Body of pancreas (tissue), 4 donors: ENCODE measurements around the gene DYNLT2. TPM values are rescaled to one million over a fixed set of nuclear protein-coding genes. Genes with fewer than 3 reads are reported as not detected.

Experiments used
- ATAC-seq: fragments of 150-250 bp; one replicate; pipeline ENCODE4 v1.9.1; 2016
- DNase-seq, 4 donors: peaks; one replicate each; pipeline ENCODE4 v3.0.0-alpha.2; 2019
- H3K27ac ChIP-seq, 4 donors: fragments of 200-600 bp; sonication (generic); 1 replicate in 3 of 4; 2 replicates in 1 of 4; pipeline versions ENCODE4 v1.5.1 to v1.6.1; 2016 to 2019; ENCODE audit warnings: mild to moderate bottlenecking in 1 of 4, mixed read lengths in 1 of 4, moderate library complexity in 1 of 4
- H3K27me3 ChIP-seq, 2 donors: fragments of 200-600 bp; sonication (generic); one replicate each; pipeline ENCODE4 v1.6.0; 2016; ENCODE audit warnings: mild to moderate bottlenecking in 1 of 2
- H3K36me3 ChIP-seq, 2 donors: fragments of 200-600 bp; sonication (generic); replicated peaks in 1 of 2; 2 replicates each; pipeline ENCODE4 v1.5.1; 2016; ENCODE audit warnings: low read depth in 2 of 2; ENCODE audit not compliant: insufficient read depth in 1 of 2
- H3K4me1 ChIP-seq: fragments of 200-600 bp; sonication (generic); one replicate; pipeline ENCODE4 v1.6.0; 2016
- H3K4me3 ChIP-seq, 2 donors: fragments of 200-600 bp; sonication (generic); 1 replicate in 1 of 2; 2 replicates in 1 of 2; pipeline ENCODE4 v1.5.1; 2016 to 2019
- H3K9me3 ChIP-seq, 3 donors: fragments of 200-600 bp; sonication (generic); 1 replicate in 2 of 3; 2 replicates in 1 of 3; pipeline ENCODE4 v1.5.1; 2016
- POLR2A ChIP-seq, 3 donors: fragments of 450-650 bp; IDR thresholded peaks; one replicate each; pipeline ENCODE4 v1.6.1; 2016; ENCODE audit warnings: antibody characterized with exemption in 3 of 3, mild to moderate bottlenecking in 2 of 3
- WGBS, 2 donors: methylation state at CpG; one replicate each; pipeline ENCODE4 v1.1.5; 2017; 5-methylcytosine and 5-hydroxymethylcytosine counted together
- intact Hi-C: fragments of 100-400 bp; cut with DNase I; formaldehyde crosslinking; loops from one replicate; pipeline ENCODE4 v1.15.1; 2023
- total RNA-seq, 2 donors: library from RNA; depleted of rRNA; stranded (reverse); fragments of >200 nt; gene quantifications; one replicate each; pipeline ENCODE4 v1.1.0, GENCODE V29; 2016
- TF ChIP-seq, protein P1 (sequence below), 7 experiments: fragments of 450-650 bp in 4 of 7; fragments of 200-600 bp in 3 of 7; sonication (generic) in 3 of 7; IDR thresholded peaks; one replicate each; pipeline ENCODE4 v1.5.1; 2016 to 2019; ENCODE audit warnings: antibody characterized with exemption in 7 of 7

Gene DYNLT2
- total RNA-seq, 2 donors from 2014 or later = 1.3 to 3.6 TPM

- DNase-seq (no peak), ATAC-seq (no peak)
- intact Hi-C loops = no loop called here
- TF ChIP-seq, protein P1, sequence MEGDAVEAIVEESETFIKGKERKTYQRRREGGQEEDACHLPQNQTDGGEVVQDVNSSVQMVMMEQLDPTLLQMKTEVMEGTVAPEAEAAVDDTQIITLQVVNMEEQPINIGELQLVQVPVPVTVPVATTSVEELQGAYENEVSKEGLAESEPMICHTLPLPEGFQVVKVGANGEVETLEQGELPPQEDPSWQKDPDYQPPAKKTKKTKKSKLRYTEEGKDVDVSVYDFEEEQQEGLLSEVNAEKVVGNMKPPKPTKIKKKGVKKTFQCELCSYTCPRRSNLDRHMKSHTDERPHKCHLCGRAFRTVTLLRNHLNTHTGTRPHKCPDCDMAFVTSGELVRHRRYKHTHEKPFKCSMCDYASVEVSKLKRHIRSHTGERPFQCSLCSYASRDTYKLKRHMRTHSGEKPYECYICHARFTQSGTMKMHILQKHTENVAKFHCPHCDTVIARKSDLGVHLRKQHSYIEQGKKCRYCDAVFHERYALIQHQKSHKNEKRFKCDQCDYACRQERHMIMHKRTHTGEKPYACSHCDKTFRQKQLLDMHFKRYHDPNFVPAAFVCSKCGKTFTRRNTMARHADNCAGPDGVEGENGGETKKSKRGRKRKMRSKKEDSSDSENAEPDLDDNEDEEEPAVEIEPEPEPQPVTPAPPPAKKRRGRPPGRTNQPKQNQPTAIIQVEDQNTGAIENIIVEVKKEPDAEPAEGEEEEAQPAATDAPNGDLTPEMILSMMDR (IDR thresholded peaks at IDR 0.05) = no peak
- no peak for TF ChIP-seq POLR2A (IDR thresholded peaks at IDR 0.05)
- H3K27me3 ChIP-seq = no peaks in the 10 kb centered on the region
- H3K4me3 ChIP-seq = no peak overlapping the region
- 80 to 82% methylated on average over 9 of the region's 9 CpGs for WGBS, 2 donors
- H3K9me3 ChIP-seq = no peaks in the 10 kb centered on the region
- H3K36me3 ChIP-seq = no peaks in the 10 kb centered on the region
- H3K27ac ChIP-seq = no peak overlapping the region
- H3K4me1 ChIP-seq = no peaks in the 10 kb centered on the region
Observed at GRCh38 chr6:169738204-169738975, 13.0 kb downstream of the DYNLT2 start.

- TF ChIP-seq, protein P1 (IDR thresholded peaks at IDR 0.05) = no peak
- TF ChIP-seq POLR2A (IDR thresholded peaks at IDR 0.05) = no peak
- Histone ChIP-seq H3K36me3 (no peaks in the 10 kb centered on the region), H3K27me3 (no peaks in the 10 kb centered on the region), H3K9me3 (no peaks in the 10 kb centered on the region), H3K4me1 (no peaks in the 10 kb centered on the region), H3K27ac (no peak overlapping the region), H3K4me3 (no peak overlapping the region)
- ATAC-seq (no peak), DNase-seq (no peak)
- intact Hi-C loops = no loop called here
Observed at GRCh38 chr6:169729961-169730360, 21.4 kb downstream of the DYNLT2 start.

DNA sequence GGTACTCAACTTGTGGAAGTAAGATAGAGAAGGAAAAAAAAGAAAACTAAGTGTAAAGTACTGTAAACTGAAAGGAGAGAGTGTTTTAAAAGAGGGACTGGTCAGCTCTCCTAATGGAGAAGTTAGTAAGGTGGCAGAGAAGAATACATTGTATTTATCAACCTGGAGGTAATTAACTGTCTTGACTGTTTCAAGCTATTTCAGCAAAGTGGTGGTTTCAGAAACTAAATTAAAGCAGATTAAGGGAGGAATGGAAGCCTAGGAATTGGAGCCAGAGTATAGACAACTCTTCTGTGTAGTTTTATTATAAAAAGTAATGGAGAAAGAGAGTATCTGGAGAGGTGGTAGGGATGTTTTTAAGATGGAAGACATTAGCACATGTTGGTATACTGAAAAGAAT, 24.4 kb downstream of the DYNLT2 start:
- intact Hi-C loops = no loop called here
- DNase-seq (no peak), ATAC-seq (no peak)
- H3K27ac ChIP-seq = no peak overlapping the region
- no peaks in the 10 kb centered on the region for H3K36me3 ChIP-seq
- no peak overlapping the region for H3K4me3 ChIP-seq
- no peaks in the 10 kb centered on the region for H3K9me3 ChIP-seq
- H3K27me3 ChIP-seq = no peaks in the 10 kb centered on the region
- TF ChIP-seq, protein P1 (IDR thresholded peaks at IDR 0.05) = no peak
- no peak for TF ChIP-seq POLR2A (IDR thresholded peaks at IDR 0.05)
- H3K4me1 ChIP-seq = peaks cover 9% of the 10 kb centered on the region

DNA sequence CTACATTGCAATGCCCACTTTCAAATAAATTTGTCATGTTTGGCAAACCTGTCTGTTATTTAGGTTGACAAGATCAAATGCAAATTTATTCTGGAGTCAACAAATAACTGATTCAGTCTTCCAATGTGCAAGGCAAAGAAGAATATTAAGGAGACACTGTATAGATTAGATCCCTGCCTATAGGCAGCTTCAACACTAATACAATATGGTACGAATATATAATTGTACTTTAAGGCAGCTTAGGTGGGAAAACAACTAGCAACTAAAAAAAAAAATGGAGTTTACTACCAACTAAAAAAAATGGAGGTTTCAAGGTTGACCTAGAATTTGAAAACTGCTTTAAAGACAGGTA, 25.3 kb downstream of the DYNLT2 start:
- 96 to 97% methylated on average over 1 of the region's 1 CpG for WGBS, 2 donors
- Histone ChIP-seq H3K27ac (peak overlapping the region in 1 of 4 donors; percentile 95), H3K4me3 (no peak overlapping the region), H3K4me1 (peaks cover 18% of the 10 kb centered on the region), H3K36me3 (no peaks in the 10 kb centered on the region), H3K9me3 (no peaks in the 10 kb centered on the region), H3K27me3 (no peaks in the 10 kb centered on the region)
- ATAC-seq (no peak), DNase-seq (no peak)
- intact Hi-C loops = no loop called here
- no peak for TF ChIP-seq POLR2A (IDR thresholded peaks at IDR 0.05)
- TF ChIP-seq, protein P1 (IDR thresholded peaks at IDR 0.05) = no peak
